GM10266 (cell line): ENCODE measurements around the gene KNDC1.

ENCODE experiments used
- DNase-seq: peaks from one replicate; pipeline ENCODE4 v3.0.0; 2012; ENCODE audit errors: extremely low spot score
- TF ChIP-seq, protein P1 (sequence below): IDR thresholded peaks from 2 replicates; pipeline ENCODE4 v1.5.1; 2012; ENCODE audit warnings: mild to moderate bottlenecking, low read depth; ENCODE audit not compliant: control insufficient read depth, insufficient read depth; ENCODE audit errors: missing control alignments

KNDC1 gene

DNA sequence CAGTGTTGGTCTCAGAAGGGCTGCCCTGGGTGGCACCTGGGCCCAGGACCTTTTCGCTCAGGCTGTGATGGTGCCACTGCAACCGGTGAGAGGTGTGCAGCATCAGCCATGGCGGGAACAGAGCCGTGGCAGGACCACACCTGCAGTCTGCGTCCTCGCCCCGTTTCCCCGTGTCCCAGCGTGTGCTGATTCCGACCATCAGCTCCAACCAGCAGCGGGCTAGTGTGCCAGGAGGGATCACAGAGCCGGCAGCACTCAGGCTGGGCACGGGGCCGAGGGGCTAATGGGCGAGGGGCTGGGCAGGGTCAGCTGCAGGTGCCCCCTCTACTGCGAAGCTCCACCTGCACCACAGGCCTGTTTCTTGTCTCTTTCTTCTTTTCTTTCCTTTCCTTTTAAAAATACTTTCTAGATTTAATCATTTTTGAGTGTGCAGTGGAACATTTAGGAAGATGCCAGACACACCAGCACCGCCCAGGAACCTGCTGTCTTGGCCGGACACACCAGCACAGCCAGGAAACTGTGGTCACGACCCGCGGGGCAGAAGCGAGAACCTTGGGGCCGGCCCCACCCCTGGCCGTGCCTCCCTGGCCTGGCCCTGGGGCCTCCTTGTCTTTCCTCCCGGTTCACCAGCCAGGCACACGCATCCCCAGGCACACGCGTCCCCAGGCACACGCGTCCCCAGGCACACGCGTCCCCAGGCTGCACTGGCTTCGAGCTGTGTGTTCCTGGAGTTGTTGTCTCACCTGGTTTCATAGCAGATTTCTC is 37.7 kb upstream of the KNDC1 start:
- TF ChIP-seq, protein P1, sequence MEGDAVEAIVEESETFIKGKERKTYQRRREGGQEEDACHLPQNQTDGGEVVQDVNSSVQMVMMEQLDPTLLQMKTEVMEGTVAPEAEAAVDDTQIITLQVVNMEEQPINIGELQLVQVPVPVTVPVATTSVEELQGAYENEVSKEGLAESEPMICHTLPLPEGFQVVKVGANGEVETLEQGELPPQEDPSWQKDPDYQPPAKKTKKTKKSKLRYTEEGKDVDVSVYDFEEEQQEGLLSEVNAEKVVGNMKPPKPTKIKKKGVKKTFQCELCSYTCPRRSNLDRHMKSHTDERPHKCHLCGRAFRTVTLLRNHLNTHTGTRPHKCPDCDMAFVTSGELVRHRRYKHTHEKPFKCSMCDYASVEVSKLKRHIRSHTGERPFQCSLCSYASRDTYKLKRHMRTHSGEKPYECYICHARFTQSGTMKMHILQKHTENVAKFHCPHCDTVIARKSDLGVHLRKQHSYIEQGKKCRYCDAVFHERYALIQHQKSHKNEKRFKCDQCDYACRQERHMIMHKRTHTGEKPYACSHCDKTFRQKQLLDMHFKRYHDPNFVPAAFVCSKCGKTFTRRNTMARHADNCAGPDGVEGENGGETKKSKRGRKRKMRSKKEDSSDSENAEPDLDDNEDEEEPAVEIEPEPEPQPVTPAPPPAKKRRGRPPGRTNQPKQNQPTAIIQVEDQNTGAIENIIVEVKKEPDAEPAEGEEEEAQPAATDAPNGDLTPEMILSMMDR, result no peak

DNA sequence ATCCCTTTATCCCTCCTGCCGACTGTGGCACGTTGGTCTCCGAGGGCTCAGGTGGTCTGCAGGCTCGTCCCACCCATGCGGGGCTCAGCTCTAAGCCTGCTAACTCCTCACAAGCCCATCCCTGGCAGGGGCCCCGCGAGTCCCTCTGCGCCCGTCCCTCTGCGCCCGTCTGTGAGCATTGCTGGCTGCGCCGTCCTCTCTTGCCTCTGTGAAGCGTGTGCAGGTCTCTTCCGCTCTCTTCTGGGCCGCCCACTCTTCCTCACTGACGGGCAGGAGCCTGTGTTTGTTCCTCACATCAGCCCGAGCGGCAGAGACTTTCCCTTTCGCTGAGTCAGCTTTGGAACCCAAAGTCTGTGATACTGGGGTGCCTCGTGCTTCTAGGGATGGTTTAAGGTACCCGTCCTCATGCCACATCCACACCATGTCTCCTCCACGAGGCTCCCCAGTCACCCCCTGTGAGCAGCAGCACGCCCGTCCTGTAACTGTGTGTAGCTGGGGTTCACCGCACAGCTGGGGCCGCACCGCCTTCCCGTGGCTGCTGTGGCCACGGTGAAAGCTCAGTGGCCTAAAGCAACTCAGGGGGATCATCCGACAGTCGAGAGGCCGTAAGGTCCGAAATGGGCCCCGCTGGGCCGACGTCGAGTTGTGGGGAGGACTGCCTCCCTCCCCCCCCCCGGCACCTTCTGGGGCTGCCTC is 36.8 kb upstream of the KNDC1 start:
- no peak for DNase-seq
- TF ChIP-seq, protein P1, result no peak

More for the DNA sequence above, 37.7 kb upstream of the KNDC1 start:
- DNase-seq, result no peak

DNA sequence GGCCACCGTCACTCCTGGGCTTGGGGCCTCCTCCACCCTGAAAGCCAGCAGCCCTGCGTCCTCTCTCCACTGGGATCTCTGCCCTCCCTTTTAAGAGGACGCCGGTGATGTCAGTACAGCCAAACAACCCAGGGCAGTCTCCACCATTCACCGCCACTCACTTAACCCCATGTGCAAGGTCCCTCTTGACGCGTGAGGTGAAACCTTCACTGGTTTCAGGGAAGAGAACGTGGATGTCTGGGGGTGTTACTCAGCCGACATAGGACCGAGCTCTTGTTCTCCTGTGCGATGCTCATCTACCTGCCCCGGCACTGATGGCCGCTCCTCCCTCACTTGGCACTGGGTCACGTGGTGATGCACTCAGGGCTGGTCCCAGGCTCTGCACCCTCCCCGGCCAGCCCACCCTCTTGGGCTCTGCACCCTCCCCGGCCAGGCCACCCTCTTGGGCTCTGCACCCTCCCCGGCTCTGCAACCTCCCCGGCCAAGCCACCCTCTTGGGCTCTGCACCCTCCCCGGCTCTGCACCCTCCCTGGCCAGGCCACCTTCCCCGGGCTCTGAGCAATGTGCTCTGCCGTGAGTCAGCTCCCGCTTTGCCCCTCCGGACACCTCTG is 36.2 kb upstream of the KNDC1 start:
- TF ChIP-seq, protein P1, result no peak
- DNase-seq, result no peak

DNA sequence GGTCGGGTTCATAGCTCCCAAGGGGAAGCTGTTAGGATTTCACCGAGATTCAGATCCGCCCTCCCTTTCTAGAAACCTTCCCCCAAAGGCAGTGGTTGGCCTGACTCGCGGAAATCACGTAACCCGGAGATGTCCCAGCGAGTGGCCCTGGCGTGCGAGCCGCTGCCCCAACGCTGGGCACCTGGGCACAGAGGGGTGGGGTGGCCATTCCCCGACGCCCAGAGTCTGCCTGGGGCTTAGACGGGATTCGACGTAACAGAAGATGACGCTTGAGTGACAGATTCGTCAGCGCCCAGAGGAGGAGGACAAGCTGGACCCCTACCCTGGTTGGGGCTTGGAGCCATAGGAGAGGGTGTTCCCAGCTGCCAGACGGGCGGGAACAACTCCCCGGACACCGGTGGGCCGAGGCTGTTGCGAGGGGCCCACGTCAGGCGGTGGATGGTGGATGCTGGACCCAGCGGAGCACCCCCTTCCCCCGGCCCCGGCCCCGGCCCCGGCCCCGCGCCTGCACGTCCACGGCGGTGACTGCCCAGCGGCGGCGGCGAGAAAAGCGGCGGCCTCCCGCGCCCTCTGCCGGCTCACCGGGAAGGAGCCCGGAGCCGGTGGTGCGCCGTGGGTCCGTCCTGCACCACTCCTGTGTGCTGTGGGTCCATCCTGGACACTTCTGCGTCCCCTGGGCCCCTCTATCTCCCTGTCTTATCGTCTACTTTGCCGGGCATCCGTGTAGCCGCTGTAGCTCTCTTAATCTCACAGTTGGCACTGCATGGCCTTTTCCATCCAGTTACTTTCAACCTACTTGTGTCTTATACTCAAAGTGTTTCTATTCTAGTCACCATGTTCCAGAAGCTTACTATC is 35.4 kb upstream of the KNDC1 start:
- TF ChIP-seq, protein P1, result peak; percentile 35
- no peak for DNase-seq

DNA sequence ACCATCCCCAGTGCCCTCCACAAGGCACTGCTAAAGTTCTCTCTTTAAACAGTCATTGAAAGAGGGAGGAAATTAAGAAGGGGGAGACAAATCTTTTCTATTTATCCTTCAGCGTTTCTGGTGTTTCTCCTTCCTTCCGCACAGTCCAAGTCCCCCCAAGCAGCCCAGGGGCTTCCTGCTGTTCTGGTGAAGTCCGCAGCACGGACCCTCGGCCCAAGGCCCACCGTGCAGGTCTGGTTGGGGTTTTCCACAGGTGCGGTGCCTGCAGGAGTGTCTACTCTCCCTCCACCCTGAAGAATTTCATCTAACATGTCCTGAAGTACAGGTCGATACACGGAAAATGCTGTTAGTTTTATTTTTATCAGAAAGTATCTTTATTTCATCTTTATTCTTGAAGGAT is 34.1 kb upstream of the KNDC1 start:
- DNase-seq, result no peak
- TF ChIP-seq, protein P1, result no peak

DNA sequence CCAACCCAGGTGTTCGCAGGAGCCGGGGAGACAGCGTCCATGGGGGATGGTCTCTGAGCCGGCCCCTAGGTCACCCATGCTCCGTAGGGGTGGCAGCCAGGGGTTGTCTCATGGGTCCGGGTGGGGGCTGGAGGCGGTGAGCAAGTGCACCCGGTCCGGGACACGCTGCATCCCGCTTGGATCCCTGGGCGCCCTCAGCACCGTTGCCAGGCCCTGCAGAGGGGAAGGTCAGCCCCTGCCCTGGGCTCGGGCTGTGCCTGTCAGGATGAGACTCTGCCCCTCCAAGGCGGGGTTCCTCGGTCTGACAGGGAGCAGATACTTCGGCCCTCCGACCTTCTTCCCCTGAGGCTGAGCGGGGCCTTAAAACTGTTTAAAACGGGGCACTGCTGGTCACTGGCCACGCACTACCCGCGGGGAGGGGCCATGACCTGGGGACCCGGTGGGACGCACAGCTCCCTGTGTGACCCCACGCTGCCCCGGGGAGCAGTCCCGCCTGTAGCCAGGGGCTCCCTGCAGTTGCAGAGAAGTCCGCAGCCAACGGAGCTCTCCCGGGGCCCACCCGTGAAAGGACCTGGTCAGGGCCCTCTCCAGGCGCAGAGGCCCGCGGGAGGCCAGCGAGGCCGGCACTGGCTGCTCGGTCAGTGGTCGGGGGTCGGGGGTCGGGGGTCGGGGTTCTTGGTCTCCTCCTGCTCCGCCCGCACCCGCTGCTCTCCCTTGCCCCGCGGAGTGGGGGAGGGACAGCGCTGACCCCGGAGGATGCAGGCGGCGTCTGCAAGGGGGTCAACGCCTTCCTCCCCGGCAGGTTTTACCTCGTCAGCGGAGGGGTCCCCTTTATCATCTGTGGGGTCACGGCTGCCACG is 33.4 kb upstream of the KNDC1 start:
- DNase-seq, result no peak
- TF ChIP-seq, protein P1, result no peak
